Upper lobe of left lung (tissue), 4 donors: Measurements from ENCODE around the gene VPS13D.

Experiments
- POLR2A ChIP-seq, 4 donors: fragments of 450-650 bp; IDR thresholded peaks; one replicate each; pipeline ENCODE4 v1.5.1; 2016 to 2017; ENCODE audit warnings: antibody characterized with exemption in 4 of 4, mild to moderate bottlenecking in 2 of 4
- POLR2AphosphoS5 ChIP-seq, 2 donors: sonication (generic); formaldehyde crosslinking; IDR thresholded peaks; one replicate each; pipeline ENCODE4 v1.5.1; 2017; ENCODE audit warnings: antibody characterized with exemption in 2 of 2
- TF ChIP-seq, protein P1 (sequence below), 6 experiments: fragments of 450-650 bp in 4 of 6; fragments of 200-600 bp in 2 of 6; sonication (generic) in 2 of 6; IDR thresholded peaks; one replicate each; pipeline ENCODE4 v1.5.1; 2016 to 2019; ENCODE audit warnings: antibody characterized with exemption in 6 of 6

- TF ChIP-seq, protein P1, sequence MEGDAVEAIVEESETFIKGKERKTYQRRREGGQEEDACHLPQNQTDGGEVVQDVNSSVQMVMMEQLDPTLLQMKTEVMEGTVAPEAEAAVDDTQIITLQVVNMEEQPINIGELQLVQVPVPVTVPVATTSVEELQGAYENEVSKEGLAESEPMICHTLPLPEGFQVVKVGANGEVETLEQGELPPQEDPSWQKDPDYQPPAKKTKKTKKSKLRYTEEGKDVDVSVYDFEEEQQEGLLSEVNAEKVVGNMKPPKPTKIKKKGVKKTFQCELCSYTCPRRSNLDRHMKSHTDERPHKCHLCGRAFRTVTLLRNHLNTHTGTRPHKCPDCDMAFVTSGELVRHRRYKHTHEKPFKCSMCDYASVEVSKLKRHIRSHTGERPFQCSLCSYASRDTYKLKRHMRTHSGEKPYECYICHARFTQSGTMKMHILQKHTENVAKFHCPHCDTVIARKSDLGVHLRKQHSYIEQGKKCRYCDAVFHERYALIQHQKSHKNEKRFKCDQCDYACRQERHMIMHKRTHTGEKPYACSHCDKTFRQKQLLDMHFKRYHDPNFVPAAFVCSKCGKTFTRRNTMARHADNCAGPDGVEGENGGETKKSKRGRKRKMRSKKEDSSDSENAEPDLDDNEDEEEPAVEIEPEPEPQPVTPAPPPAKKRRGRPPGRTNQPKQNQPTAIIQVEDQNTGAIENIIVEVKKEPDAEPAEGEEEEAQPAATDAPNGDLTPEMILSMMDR (IDR thresholded peaks at IDR 0.05) = no peak
- TF ChIP-seq POLR2AphosphoS5 (IDR thresholded peaks at IDR 0.05) = no peak
- no peak for TF ChIP-seq POLR2A (IDR thresholded peaks at IDR 0.05)
These were observed 140.6 kb downstream of the VPS13D start for GRCh38 chr1:12370333-12370975.
